HepG2 (cell line): Measurements from ENCODE around the gene H6PD. TPM values are rescaled to one million over a fixed set of nuclear protein-coding genes. Genes with fewer than 3 reads are reported as not detected.
A peak's percentile ranks its signal among the peaks of the same experiment; 100 is the strongest.

Source experiments
- DNMT3B ChIP-seq: conservative IDR thresholded peaks from 2 replicates; pipeline ENCODE4 v1.6.1; 2016; ENCODE audit warnings: missing biosample characterization, control low read depth
- ELF3 ChIP-seq: IDR thresholded peaks from 2 replicates; pipeline ENCODE4 v1.6.1; 2016; ENCODE audit warnings: missing genetic modification reagents, missing compliant biosample characterization
- FOSL2 ChIP-seq: sonication (generic); formaldehyde crosslinking; IDR thresholded peaks from 2 replicates; pipeline ENCODE4 v1.4.0; 2020; ENCODE audit warnings: missing genetic modification reagents
- FOXO4 ChIP-seq: sonication (generic); formaldehyde crosslinking; conservative IDR thresholded peaks from 2 replicates; pipeline ENCODE4 v1.8.1; 2023; ENCODE audit warnings: missing genetic modification reagents
- GABPA ChIP-seq, 2 experiments: IDR thresholded peaks; 2 replicates each; pipeline ENCODE4 v1.6.1; 2011 to 2016; ENCODE audit warnings: low read depth in 2 of 2, low read length in 1 of 2, missing biosample characterization in 1 of 2, missing genetic modification characterization in 1 of 2
- HNF4A ChIP-seq: sonication (generic); formaldehyde crosslinking; IDR thresholded peaks from 2 replicates; pipeline ENCODE4 v1.4.0; 2020; ENCODE audit warnings: missing genetic modification reagents
- HOMEZ ChIP-seq: IDR thresholded peaks from 2 replicates; pipeline ENCODE4 v1.6.1; 2016; ENCODE audit warnings: low read depth
- JARID2 ChIP-seq: sonication (generic); formaldehyde crosslinking; IDR thresholded peaks from 2 replicates; pipeline ENCODE4 v1.8.1; 2023; ENCODE audit warnings: missing genetic modification reagents, inconsistent platforms; ENCODE audit not compliant: insufficient replicate concordance
- RAD21 ChIP-seq: fragments of 450-650 bp; formaldehyde crosslinking; IDR thresholded peaks from 2 replicates; pipeline ENCODE4 v1.5.0; 2020; ENCODE audit warnings: mild to moderate bottlenecking
- REXO4 ChIP-seq: sonication (generic); formaldehyde crosslinking; IDR thresholded peaks from 2 replicates; pipeline ENCODE4 v1.8.0; 2022; ENCODE audit warnings: missing genetic modification reagents, mild to moderate bottlenecking, borderline replicate concordance
- YEATS2 ChIP-seq: sonication (generic); formaldehyde crosslinking; IDR thresholded peaks from 2 replicates; pipeline ENCODE4 v1.4.0; 2020; ENCODE audit warnings: missing genetic modification reagents, borderline replicate concordance
- ZC3H13 ChIP-seq: sonication (generic); formaldehyde crosslinking; IDR thresholded peaks from 2 replicates; pipeline ENCODE4 v1.8.1; 2023; ENCODE audit warnings: mild to moderate bottlenecking, missing genetic modification reagents, moderate library complexity
- ZFP36L1 ChIP-seq: sonication (generic); formaldehyde crosslinking; IDR thresholded peaks from 2 replicates; pipeline ENCODE4 v1.8.0; 2022; ENCODE audit warnings: mild to moderate bottlenecking, missing genetic modification reagents, moderate library complexity
- ZMYM4 ChIP-seq: sonication (generic); formaldehyde crosslinking; IDR thresholded peaks from 2 replicates; pipeline ENCODE4 v1.8.1; 2023; ENCODE audit warnings: mild to moderate bottlenecking, missing genetic modification reagents
- ZNF335 ChIP-seq: sonication (generic); formaldehyde crosslinking; IDR thresholded peaks from 2 replicates; pipeline ENCODE4 v1.4.0; 2020; ENCODE audit warnings: missing genetic modification reagents
- ZNF572 ChIP-seq: sonication (generic); formaldehyde crosslinking; IDR thresholded peaks from 2 replicates; pipeline ENCODE4 v1.5.1; 2020; ENCODE audit warnings: mild to moderate bottlenecking, missing genetic modification reagents
- ZNF589 ChIP-seq: sonication (generic); formaldehyde crosslinking; conservative IDR thresholded peaks from 2 replicates; pipeline ENCODE4 v1.8.0; 2022; ENCODE audit warnings: mild to moderate bottlenecking, moderate library complexity, missing genetic modification reagents
- ZNF597 ChIP-seq: sonication (generic); formaldehyde crosslinking; IDR thresholded peaks from 2 replicates; pipeline ENCODE4 v1.5.0; 2020; ENCODE audit warnings: missing genetic modification reagents
- ZNF616 ChIP-seq: sonication (generic); formaldehyde crosslinking; IDR thresholded peaks from 2 replicates; pipeline ENCODE4 v1.5.0; 2020; ENCODE audit warnings: low read depth, mild to moderate bottlenecking, missing genetic modification reagents
- ZNF619 ChIP-seq: sonication (generic); formaldehyde crosslinking; IDR thresholded peaks from 2 replicates; pipeline ENCODE4 v1.4.0; 2020; ENCODE audit warnings: mild to moderate bottlenecking, missing genetic modification reagents
- ZNF639 ChIP-seq: conservative IDR thresholded peaks from 2 replicates; pipeline ENCODE4 v1.6.1; 2018; ENCODE audit warnings: missing genetic modification reagents
- ZNF660 ChIP-seq: sonication (generic); formaldehyde crosslinking; IDR thresholded peaks from 2 replicates; pipeline ENCODE4 v1.5.1; 2020; ENCODE audit warnings: mild to moderate bottlenecking, low read depth, missing genetic modification reagents, borderline replicate concordance
- ZNF691 ChIP-seq: sonication (generic); formaldehyde crosslinking; IDR thresholded peaks from 2 replicates; pipeline ENCODE4 v1.4.0; 2020; ENCODE audit warnings: missing genetic modification reagents, low read depth, mild to moderate bottlenecking, borderline replicate concordance
- ZNF761 ChIP-seq: sonication (generic); formaldehyde crosslinking; conservative IDR thresholded peaks from 2 replicates; pipeline ENCODE4 v1.4.0; 2020; ENCODE audit warnings: mild to moderate bottlenecking, missing genetic modification reagents
- ZSCAN9 ChIP-seq: IDR thresholded peaks from 2 replicates; pipeline ENCODE4 v1.6.1; 2016; ENCODE audit warnings: borderline replicate concordance
- polyA plus RNA-seq, 8 experiments: library from polyadenylated mRNA; depleted of rRNA in 3 of 8; stranded (reverse) in 7 of 8; unstranded in 1 of 8; fragments of >200 nt; fragmentation: Illumina TruSeq in 4 of 8; extraction: Trizol in 4 of 8; gene quantifications; 2 replicates each; pipeline versions ENCODE4 v1.2.1 to v1.2.3, GENCODE V29; 2011 to 2016; ENCODE audit warnings: low read depth in 4 of 8, missing spikeins in 1 of 8, mixed read lengths in 1 of 8; ENCODE audit not compliant: insufficient read depth in 1 of 8
- total RNA-seq, 5 experiments: library from RNA; depleted of rRNA; stranded (reverse); fragments of >200 nt; fragmentation: Illumina TruSeq; extraction: Trizol; gene quantifications; 2 replicates each; pipeline ENCODE4 v1.2.3, GENCODE V29; 2016; ENCODE audit warnings: low read depth in 1 of 5

H6PD gene
- total and polyA plus RNA-seq, 2 of the 13 experiments (the other 11 are each of a cell fraction or from before 2014, with no cell fraction given) = 9.3 to 14.1 TPM

GRCh38 chr1:9239622-9240401 is 5.2 kb downstream of the H6PD start (continued):
- TF ChIP-seq ZC3H13 (CRISPR knock-in tag) (no peak), REXO4 (CRISPR knock-in tag) (no peak), HOMEZ (CRISPR knock-in tag) (no peak), ZNF660 (CRISPR knock-in tag) (no peak), HNF4A (CRISPR knock-in tag) (peak; percentile 67), ELF3 (CRISPR knock-in tag) (peak; percentile 96), ZFP36L1 (no peak), ZNF616 (CRISPR knock-in tag) (no peak), ZMYM4 (CRISPR knock-in tag) (no peak), DNMT3B (CRISPR knock-in tag) (no peak), GABPA (IDR thresholded peaks at IDR 0.05; ENCODE audit: low read depth, low read length) (no peak), GABPA (CRISPR knock-in tag; IDR thresholded peaks at IDR 0.05; ENCODE audit: low read depth) (peak; percentile 73), ZNF691 (CRISPR knock-in tag) (peak; percentile 55; the same call in 1 of the 2 replicates), JARID2 (no peak), ZNF335 (CRISPR knock-in tag) (no peak), RAD21 (no peak), YEATS2 (peak; percentile 39; the same call in 1 of the 2 replicates), ZNF761 (CRISPR knock-in tag) (no peak), ZNF619 (no peak), FOXO4 (CRISPR knock-in tag) (no peak), FOSL2 (CRISPR knock-in tag) (peak; percentile 69), ZNF589 (CRISPR knock-in tag) (no peak), ZSCAN9 (CRISPR knock-in tag) (peak; percentile 30; the same call in 1 of the 2 replicates), ZNF639 (CRISPR knock-in tag) (no peak), ZNF572 (CRISPR knock-in tag) (no peak), ZNF597 (CRISPR knock-in tag) (no peak)
